GM12878 (cell line): ENCODE measurements around the gene RBL2.

ENCODE experiments used
- CTCF ChIP-seq, 3 experiments: IDR thresholded peaks in 2 of 3; conservative IDR thresholded peaks in 1 of 3; 2 replicates each; pipeline ENCODE4 v1.5.1; 2011; ENCODE audit warnings: low read depth in 3 of 3, low read length in 3 of 3, mild to moderate bottlenecking in 3 of 3, control low read depth in 2 of 3, moderate library complexity in 2 of 3, inconsistent platforms in 1 of 3, mixed read lengths in 1 of 3; ENCODE audit not compliant: control insufficient read depth in 2 of 3, insufficient read depth in 1 of 3; ENCODE audit errors: extremely low read depth in 1 of 3
- EZH2 ChIP-seq: IDR thresholded peaks from 2 replicates; pipeline ENCODE4 v1.6.1; 2012; ENCODE audit warnings: low read depth, mild to moderate bottlenecking, control low read depth, inconsistent platforms, low read length, borderline replicate concordance; ENCODE audit not compliant: control insufficient read depth

GRCh38 chr16:53509906-53510703 lies 75.8 kb downstream of the RBL2 start:
- TF ChIP-seq EZH2: no peak
- peak; percentile 89 to 93 (median 89) for TF ChIP-seq CTCF (IDR thresholded peaks at IDR 0.05 in 2 of 3, conservative IDR thresholded peaks at IDR 0.05 in 1 of 3; ENCODE audit: control insufficient read depth in 2 of 3, extremely low read depth in 1 of 3, insufficient read depth in 1 of 3, low read depth in 3 of 3, low read length in 3 of 3)
